Stimulated activated CD8-positive, alpha-beta memory T cell treated with anti-CD3 and anti-CD28 coated beads, Interleukin-4, amount 100 ng/mL, for 4 hours (primary cell): ENCODE data around the gene SIAH2.

Experiments
- DNase-seq, 2 donors: peaks; one replicate each; pipeline ENCODE4 v3.0.0-alpha.2; 2020; ENCODE audit warnings: low read depth in 2 of 2, low spot score in 1 of 2

Gene SIAH2

DNA sequence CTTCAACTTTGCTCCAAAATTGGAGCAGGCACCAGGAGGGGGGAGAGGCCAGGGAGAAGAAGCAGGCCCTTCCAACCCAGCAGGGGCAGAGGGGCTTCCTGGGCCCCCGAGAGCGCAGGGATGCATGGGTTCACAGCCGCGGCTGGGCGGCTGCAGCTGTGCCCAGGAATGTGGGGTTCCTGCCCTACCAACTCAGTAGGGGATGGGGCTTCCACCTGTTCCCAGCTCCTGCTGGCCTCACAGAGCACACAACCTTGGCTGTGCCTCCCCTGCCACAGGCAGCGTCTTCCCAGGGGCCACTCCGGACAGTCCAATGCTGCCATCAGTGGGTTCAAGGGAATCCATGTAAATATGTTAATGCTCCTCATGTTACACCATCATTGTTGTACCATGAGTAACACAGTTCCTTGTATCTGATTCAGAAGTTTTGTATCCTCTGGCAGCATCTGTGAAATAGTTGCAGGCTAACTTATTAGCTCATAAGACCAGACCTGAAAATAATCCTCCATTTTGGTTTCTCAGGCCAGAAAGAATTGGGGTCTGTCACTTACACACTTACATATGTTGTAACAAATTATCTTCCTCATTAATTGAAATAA, 12.1 kb upstream of the SIAH2 start:
- DNase-seq: no peak

DNA sequence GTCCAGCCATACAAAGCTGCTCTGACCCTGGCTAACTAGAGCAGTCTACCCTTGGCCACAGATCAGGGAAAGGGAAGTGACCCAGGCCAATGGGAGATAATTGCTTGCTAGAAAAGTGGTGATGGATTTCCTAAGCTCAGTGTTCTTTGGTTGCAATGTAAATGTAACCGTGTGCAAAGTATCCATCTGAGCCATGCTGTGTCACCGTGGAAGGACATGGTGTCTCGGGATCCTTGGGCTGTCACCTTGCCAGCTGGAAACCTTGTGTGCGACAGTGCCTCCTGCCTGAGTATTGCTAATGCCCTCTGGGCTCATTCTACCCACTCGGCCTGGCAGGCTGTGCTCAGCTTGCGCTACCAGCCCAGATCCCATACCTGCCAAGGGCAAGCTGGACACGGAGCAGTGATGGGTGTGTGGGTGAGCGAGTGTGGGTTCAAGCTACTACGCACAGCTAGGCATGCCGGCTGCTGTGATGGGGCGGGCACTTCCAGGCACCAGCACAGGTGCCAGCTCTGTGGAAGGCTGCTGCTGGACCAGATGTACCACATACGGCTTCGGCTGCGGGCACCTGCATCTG, 10.7 kb upstream of the SIAH2 start:
- DNase-seq: no peak

DNA sequence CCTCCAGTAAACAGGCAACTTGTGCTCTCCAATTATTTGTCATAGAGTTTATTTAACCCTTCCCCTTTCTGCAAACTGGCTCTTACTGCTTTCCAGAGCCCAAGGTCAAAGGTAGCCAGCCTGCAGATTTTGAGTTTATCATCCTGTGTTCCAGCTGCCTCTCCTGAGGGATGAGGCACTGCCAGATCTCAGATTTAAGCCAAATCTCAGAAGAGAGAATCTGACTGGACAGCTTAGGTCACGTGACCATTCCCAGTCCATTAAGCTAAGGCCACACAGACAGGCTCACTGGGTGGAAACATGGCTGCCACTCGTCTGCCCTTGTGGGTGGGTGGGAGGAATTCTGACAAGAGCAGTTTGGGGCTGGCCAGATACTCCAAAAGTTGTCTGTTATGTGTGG, 8.6 kb upstream of the SIAH2 start:
- no peak for DNase-seq

DNA sequence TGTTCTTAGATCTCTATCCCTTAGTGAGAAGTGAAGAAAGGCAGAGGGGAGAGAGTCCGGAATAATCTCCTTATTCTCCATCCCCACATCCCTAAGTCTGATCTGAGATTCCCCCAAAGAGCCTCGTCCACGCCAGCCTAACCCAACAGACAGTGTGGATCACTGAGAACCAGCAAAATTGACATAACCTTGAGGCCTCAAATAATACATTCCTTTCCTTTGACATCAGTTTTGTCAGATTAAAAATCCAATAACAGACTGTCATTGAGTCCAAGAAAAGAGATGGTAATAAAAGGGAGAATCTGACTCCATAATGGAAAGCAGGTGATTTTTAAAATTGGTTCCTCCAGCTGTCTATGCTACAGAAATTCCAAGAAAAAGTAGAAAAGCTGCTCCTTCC, 7.7 kb upstream of the SIAH2 start:
- no peak for DNase-seq

DNA sequence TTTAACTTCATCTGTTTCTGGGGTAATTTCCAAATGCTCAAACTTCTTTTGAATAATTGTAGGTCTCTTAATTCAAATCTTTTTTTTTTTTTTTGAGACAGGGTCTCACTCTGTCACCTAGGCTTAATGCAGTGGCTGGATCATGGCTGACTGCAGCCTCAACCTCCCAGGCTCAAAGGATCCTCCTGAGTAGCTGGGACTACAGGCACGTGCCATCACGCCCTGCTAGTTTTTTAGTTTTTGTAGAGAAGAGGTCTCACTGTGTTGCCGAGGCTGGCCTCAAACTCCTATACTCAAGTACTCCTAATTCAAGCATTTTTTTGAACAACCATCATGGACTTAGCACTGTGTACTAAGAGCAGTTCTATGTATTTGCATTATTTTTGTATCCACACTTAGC, 3.8 kb upstream of the SIAH2 start:
- no peak for DNase-seq

DNA sequence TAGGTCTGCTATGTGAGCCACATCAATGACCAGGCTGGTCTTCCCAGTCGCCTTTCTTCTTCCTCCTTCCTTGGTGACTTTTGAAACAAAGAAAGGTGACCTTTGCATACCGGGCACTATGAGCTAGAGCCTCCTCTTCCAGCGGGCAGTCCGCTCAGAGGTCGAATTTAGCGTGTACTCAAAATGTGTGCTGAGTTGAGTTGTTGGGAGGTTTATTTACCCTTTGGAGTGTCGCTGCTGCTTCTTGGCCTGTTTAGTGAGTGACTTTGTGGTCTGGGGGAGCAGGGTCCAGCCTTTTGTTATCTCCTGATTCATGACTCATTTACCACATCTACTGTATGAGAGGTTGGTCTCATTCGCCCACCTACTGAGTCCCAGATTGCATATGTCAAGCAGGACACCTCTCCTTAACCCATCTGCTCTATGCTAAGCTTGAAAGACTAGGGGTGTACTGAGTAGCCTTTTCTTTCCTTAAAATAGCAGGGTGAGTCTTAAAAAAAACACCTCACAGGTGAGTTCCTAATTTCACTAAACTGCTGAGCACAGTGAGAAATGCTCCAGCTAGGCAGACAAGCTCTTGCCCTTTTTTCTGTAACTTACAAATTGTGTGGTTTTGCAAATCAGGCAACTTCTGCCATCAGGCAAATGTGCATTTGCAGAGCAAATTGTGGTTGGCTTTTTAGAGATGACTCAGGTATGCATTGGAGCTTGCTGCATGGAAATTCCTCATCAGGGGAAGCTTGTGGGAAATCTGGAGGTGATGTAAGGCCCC, 3.2 kb upstream of the SIAH2 start:
- DNase-seq: no peak

DNA sequence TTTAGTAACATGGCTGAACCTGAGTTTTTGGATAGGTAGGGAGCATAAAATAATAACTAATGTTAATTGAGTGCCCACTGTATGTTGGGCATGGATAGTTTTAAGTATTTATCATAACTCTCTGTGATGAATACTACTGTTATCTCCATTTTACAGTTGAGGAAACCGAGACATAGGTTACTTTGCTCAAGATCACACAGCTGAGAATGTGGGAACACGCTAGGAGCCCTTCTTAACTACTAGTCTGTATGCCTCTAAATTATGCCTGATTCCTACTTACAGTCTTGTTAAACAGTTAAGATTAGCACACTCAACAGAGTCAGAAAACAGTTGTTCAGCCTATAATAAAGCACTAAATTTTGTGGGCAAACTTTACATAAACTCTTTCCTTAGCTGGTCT, 2.0 kb upstream of the SIAH2 start:
- DNase-seq: no peak

DNA sequence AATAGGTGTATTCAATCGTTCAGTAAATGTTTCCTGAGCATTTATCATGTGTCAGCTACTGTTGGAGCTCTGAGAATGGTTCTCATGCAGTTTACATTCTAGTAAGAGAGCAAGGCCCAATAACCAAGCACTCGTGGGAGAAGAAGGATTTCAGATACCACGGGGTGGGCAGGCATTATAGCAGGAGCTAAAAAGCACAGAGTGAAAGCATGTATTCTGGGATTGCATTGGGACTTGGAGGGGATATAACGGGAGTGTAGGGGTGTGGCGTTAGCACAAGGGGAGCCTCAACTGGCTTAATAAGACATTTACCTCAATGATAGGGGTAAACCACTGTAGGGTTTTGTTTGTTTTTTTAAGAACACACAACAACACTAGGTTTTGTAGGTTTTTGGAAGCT, 1.6 kb upstream of the SIAH2 start:
- no peak for DNase-seq

GRCh38 chr3:150763841-150764483, 993 bp upstream of the SIAH2 start:
- peak in 1 of 2 donors; percentile 20 for DNase-seq

DNA sequence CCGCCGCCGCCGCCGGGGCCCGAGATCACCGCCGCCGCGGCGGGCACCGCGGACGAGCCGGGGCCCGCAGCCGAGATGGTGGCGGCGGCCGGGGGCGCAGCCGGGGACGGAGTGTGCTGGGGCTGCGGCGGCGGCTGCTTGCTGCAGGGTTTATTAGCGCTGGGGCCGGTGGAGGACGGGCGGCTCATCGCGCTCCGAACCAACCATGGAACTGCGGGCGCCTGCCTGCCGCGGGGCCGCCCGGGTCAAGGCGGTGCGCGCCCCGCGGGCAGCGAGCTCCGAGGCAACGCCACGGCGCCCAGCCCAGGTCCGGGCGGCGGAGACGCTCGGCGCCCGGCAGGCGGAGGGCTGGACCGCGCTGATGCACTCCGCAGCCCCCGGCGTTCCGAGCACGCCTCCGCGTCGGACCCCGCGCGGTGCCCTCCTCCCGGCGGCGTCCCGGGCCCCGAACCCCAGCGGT, 277 bp downstream of the SIAH2 start:
- DNase-seq: no peak

GRCh38 chr3:150761831-150762661, 923 bp downstream of the SIAH2 start:
- DNase-seq: peak in 1 of 2 donors; percentile 6

- DNase-seq: no peak
Measured at GRCh38 chr3:150760431-150761200, 2.4 kb downstream of the SIAH2 start.

DNA sequence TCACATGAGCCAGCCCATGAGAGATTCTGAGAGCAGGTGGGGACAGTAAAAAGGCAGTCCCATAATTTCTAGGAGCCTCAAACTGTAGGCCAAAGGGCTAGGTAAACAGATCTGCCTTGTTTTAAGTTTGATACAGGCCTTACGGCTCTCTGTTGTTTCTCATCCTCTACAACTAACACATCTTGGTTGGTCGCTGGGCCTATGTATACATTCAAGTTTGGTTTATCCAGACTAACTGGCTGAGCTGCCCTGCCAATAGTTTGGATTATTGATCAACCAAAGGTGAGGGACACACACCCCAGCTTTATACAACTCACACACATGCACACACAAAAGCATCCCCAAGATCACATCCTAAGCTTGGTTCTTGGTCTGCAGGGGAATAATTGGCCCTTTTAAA, 3.0 kb downstream of the SIAH2 start:
- no peak for DNase-seq

GRCh38 chr3:150759319-150759718, 3.6 kb downstream of the SIAH2 start:
- DNase-seq: no peak

DNA sequence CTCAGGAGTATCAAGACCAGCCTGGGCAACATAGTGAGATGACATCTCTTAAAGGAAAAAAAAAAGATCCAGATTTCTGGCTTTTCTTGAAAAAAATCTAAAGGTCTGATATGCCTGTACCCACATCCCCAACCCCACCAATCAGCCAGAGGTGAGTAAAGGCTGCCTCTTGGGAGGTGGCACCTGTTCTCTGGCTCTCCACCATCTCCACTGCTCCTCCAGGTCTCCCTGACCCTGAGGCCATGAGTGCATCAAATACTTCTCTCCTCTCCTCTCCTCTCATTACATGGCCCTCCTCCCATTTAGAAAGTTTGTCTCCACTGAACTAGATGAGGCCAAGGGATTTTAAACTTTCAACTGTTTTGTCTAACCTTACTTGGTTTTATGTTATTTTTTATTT, 5.2 kb downstream of the SIAH2 start:
- no peak for DNase-seq

GRCh38 chr3:150757364-150757763, 5.6 kb downstream of the SIAH2 start:
- no peak for DNase-seq

DNA sequence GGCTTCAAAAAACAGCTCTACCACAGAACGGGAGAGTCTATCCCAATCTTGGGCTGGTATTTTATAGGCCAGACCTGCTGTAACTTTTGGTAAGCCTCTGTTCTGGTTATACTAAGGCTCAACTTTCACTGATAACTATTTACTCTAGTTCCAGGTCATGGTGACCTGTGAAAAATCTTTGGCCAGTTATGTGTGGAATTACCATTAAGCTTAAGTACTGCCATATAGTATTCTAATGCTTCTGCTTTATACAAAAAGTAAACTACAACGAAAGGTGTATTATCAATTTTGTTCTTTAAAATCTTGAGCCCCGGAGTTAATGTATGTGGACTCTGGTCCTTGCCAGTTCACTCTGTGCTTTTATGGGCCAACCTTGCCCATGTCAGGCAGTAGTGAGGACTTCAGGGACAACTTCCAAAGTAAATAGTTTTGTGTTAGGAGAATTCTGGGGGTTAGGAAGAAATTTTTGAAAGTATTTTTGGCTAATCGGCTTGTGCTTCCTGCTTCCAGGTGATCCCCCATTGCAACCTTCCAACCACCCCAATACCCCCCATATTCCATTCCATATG, 6.4 kb downstream of the SIAH2 start:
- no peak for DNase-seq

DNA sequence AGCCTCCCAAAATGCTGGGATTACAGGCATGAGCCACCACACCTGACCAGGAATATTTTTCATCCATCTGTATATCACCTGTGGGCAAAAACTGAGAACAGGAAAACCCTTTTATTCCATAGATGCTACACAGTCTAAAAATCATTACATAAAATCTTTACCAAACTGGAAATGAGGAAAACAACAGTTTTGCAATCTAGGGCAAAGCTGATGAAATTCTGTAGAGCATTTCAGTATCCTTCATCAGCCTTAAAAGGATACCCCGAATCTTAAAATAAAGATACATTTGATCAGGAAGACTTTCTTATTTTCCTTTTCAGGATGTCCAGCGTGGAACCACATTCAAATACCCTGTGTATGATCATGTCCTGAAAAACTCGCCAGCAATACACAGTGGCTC, 7.1 kb downstream of the SIAH2 start:
- DNase-seq: no peak

DNA sequence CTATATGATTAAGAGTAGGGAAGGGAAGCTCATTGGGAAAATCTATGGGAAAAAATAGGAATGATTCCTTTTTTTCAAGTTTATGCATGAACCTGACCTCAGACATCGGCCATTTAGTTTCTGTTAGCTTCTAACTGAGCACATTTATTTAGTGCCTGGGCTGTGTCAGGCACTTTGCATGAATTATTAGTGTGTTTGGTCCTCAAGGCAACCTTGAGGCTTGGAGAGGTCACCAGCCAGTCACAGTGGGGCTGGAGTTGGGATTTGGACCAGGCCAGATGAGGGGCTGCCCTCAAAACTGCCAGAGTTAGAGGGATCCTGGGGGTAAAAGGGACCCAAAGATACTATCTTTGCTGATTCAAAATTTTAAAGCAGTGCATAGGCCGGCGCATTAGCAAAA, 8.1 kb downstream of the SIAH2 start:
- no peak for DNase-seq

DNA sequence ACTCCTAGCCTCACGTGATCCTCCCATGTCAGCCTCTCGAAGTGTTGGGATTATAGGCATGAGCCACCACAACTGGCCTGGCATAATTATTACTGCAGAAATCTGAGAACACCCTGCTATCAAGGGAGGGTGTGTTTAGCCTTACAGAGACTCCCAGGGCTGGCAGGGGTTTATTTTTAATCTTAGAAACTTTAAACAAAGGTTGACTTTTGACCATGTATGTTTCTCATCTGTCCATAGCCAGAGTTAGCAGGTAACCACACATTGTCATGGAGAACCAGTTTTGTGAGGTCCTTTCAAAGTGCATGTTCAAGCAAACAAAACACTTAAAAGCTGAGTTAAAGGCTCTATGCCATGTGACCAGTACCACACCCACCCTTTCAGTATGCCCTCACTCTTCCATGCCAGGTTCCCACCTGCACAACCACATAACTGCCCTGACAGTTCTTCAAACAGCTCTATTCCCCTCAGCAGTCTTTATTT, 11.1 kb downstream of the SIAH2 start:
- DNase-seq: no peak
